ENCODE data around the gene SPIN2A.
"Not testable (repeated sequence)": the region's sequence is repeated elsewhere in the genome, so short reads cannot be mapped to it uniquely, and the experiment has no call there.

SPIN2A gene

DNA sequence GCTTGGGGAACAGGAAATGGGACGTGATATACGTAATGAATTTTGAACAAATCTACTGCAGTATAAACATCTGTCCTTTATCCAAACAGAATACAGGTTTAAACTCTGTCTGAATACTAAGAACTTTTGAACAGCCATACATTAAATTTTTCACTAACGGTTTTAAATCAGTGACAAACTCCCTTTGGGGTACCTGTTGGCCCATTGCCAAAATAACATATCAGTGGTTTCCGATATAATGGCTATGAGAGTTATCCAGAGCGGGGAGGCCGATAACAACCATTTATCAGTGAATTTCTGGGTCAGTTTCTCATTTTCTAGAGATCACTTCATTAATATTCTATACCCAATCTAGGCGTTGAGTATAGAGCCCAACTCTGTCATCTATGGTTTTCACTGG is 5.2 kb downstream of the SPIN2A start:
- no peak overlapping the region for H3K27ac Mint-ChIP-seq (ENCODE audit: low read depth)
- no peaks in the 10 kb centered on the region for H3K9me3 Mint-ChIP-seq
- no peak overlapping the region for H3K4me3 Mint-ChIP-seq
- ATAC-seq (replicated peaks; ENCODE audit: extremely low read depth, poor library complexity, severe bottlenecking) (no peak), DNase-seq (ENCODE audit: low spot score in 2 of 2) (no peak)
- no peaks in the 10 kb centered on the region for H3K36me3 Mint-ChIP-seq (ENCODE audit: insufficient read depth)
- H3K27me3 Mint-ChIP-seq, result no peaks in the 10 kb centered on the region
- no peaks in the 10 kb centered on the region for H3K4me1 Mint-ChIP-seq

DNA sequence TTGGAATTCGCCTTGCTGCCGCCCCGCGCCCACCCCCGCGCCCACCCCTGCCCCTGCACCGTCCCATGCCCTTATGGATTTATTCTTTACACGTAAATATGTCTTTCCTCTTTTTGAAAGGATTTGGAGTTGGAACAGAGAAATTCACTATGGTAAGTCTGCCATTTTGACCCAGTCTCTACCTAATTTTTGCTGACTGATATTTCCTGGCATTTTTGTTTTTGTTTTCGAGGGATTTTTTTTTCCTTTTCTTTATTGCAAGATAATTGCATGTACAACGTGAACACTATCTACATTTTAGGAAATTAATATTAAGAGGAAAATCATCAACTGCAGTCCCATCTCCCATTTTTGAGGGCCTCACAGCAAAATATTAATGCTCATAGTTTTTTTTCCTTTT is 15.4 kb downstream of the SPIN2A start:
- Mint-ChIP-seq H3K27ac (ENCODE audit: low read depth) (peak overlapping the region; percentile 93), H3K9me3 (no peaks in the 10 kb centered on the region), H3K36me3 (ENCODE audit: insufficient read depth) (peaks cover 3% of the 10 kb centered on the region), H3K4me3 (peak overlapping the region; percentile 89), H3K4me1 (peaks cover 16% of the 10 kb centered on the region), H3K27me3 (no peaks in the 10 kb centered on the region)
- no peak for ATAC-seq (replicated peaks; ENCODE audit: extremely low read depth, poor library complexity, severe bottlenecking)
- no peak for DNase-seq (ENCODE audit: low spot score in 2 of 2)

DNA sequence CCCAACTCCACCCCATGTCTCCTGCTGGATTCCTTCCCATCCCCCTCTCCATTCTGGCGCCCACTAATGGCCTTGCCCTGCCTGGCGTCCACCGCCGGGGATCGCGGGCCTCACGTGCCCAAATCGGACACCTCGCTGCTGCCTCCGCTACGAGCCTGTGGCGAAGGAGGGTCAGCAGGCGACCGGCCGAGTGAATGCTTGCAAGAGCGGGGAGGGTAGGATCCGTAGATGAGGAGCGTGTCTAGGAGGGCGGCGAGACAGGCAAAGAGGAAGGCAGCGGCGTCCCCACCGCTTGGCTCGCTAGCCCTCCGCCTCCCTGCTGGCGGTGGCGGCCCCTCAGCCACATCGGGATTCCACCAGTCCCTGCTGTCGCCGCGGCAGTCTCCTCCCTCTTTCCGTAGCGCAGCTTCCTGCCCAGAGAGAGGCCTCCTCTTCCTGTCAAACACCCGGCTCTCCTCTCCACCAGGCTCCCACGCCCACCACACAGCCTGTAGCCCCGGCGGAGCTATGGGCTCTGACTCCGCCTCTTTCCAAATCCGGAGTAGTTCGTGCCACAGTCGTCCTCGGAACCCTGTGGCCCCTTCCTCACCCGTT is 15.9 kb downstream of the SPIN2A start, which contains the start of gene SPIN2B:
TSS of gene SPIN2B (minus strand) at position 387 of the 594 bp plus-strand sequence.
- no peaks in the 10 kb centered on the region for H3K27me3 Mint-ChIP-seq
- H3K9me3 Mint-ChIP-seq, result no peaks in the 10 kb centered on the region
- peak; percentile 30 to 58 for DNase-seq (ENCODE audit: low spot score in 2 of 2)
- H3K27ac Mint-ChIP-seq (ENCODE audit: low read depth), result peak within 1 kb of the TSS; percentile 93
- H3K36me3 Mint-ChIP-seq (ENCODE audit: insufficient read depth), result peaks cover 3% of the 10 kb centered on the region
- peak within 1 kb of the TSS; percentile 89 for H3K4me3 Mint-ChIP-seq
- peak; percentile 99 for ATAC-seq (replicated peaks; ENCODE audit: extremely low read depth, poor library complexity, severe bottlenecking)
- peaks cover 16% of the 10 kb centered on the region for H3K4me1 Mint-ChIP-seq

DNA sequence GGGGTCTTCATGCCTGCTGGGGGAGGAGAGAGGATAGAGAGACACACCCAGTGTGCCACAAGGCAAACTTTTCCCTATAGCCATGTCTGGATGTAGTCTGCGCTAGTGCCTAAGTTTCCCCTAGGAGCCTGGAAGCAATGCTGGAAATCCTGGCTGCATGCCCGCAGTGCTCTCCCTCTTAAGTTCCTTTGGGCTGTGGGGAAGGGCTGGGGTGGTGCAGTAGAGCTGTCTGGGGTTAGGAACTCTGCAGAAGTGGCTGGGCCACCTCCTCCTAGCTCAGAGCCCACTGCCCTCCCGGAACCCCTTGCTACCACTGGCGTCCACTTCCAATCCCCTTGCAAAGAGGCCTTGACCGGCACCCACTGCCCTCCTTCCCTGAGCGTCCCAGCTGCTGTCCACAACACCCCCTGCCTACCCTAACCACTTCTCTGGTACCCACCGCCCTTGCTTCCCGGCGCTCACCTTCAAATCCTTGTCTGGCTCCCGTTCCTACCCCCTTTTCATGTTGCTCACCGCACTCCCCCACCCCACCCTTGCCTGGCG is 16.5 kb downstream of the SPIN2A start:
- not testable (repeated sequence) for DNase-seq (ENCODE audit: low spot score in 2 of 2); ATAC-seq (replicated peaks; ENCODE audit: extremely low read depth, poor library complexity, severe bottlenecking); H3K27me3 Mint-ChIP-seq; H3K36me3 Mint-ChIP-seq (ENCODE audit: insufficient read depth); H3K9me3 Mint-ChIP-seq
- peaks cover 16% of the 10 kb centered on the region for H3K4me1 Mint-ChIP-seq
- peak overlapping the region; percentile 93 for H3K27ac Mint-ChIP-seq (ENCODE audit: low read depth)
- H3K4me3 Mint-ChIP-seq, result peak overlapping the region; percentile 89

DNA sequence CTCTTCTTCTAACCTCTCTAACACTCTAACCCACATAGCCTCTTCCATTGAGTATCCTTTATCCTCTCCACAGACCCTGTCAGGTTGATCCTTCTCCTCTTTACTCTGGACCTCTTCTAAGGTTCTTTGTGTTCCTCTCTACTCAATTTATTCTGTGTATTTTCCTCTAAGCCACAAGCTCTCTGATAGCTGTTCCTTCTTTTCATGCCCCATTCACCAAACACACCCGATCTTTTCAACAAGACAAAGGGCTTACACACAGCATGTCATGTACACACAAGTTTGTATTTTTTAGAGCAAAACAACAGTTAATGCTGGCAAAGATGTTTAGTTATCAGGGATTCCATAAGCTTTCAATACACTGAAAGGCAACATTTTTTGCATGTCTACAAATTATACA is 17.8 kb downstream of the SPIN2A start:
- no peak overlapping the region for H3K4me3 Mint-ChIP-seq
- H3K9me3 Mint-ChIP-seq, result no peaks in the 10 kb centered on the region
- no peak for ATAC-seq (replicated peaks; ENCODE audit: extremely low read depth, poor library complexity, severe bottlenecking)
- peaks cover 7% of the 10 kb centered on the region for H3K4me1 Mint-ChIP-seq
- peaks cover 3% of the 10 kb centered on the region for H3K36me3 Mint-ChIP-seq (ENCODE audit: insufficient read depth)
- no peaks in the 10 kb centered on the region for H3K27me3 Mint-ChIP-seq
- no peak for DNase-seq (ENCODE audit: low spot score in 2 of 2)
- peak overlapping the region; percentile 45 for H3K27ac Mint-ChIP-seq (ENCODE audit: low read depth)

DNA sequence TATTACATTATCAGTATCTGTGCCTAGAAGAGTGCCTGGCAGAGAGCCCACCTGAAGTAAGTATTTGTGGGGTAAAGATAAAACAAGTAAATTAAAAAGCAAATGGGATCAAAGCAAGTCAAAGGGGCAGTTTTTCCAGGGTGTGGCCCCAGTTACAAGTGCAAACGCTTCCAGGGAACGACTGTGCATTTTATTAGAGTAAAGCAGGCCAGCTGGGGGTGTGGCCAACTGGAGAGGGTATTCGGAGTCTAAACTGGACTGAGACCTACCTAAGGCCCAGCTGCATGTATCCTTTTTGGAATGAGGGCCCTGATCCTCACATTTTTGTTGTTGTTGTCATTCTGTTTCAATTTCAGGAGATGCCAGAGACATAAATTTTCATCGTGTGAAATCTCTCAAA is 19.6 kb downstream of the SPIN2A start:
- H3K9me3 Mint-ChIP-seq; DNase-seq (ENCODE audit: low spot score in 2 of 2); H3K27me3 Mint-ChIP-seq; H3K36me3 Mint-ChIP-seq (ENCODE audit: insufficient read depth); H3K4me1 Mint-ChIP-seq; ATAC-seq (replicated peaks; ENCODE audit: extremely low read depth, poor library complexity, severe bottlenecking); H3K4me3 Mint-ChIP-seq; H3K27ac Mint-ChIP-seq (ENCODE audit: low read depth): not testable (repeated sequence)

DNA sequence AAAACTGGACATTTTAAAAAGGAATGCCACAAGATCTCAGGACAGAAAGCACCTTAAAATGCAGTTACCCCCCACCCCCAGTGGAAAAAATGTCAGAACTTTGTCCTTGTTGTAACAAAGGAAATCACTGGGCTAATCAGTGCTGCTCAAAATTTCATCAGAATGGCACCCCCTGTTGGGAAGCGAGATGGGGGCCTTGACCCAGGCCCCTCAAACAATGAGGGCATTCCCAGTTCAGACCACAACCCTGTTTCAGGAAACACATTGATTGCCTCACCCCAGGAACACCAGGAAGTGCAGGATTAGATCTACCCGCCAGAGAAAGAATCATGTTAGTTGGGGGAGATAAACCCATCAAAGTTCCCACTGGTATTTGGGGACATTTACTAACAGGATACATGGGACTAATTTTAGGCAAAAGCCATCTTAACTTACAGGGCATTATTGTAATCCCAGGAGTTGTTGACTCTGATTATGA is 32.2 kb downstream of the SPIN2A start:
- Mint-ChIP-seq H3K36me3 (ENCODE audit: insufficient read depth) (peaks cover 5% of the 10 kb centered on the region), H3K4me3 (no peak overlapping the region), H3K27ac (ENCODE audit: low read depth) (no peak overlapping the region), H3K9me3 (no peaks in the 10 kb centered on the region), H3K27me3 (no peaks in the 10 kb centered on the region), H3K4me1 (no peaks in the 10 kb centered on the region)
- DNase-seq (ENCODE audit: low spot score in 2 of 2) (no peak), ATAC-seq (replicated peaks; ENCODE audit: extremely low read depth, poor library complexity, severe bottlenecking) (no peak)

DNA sequence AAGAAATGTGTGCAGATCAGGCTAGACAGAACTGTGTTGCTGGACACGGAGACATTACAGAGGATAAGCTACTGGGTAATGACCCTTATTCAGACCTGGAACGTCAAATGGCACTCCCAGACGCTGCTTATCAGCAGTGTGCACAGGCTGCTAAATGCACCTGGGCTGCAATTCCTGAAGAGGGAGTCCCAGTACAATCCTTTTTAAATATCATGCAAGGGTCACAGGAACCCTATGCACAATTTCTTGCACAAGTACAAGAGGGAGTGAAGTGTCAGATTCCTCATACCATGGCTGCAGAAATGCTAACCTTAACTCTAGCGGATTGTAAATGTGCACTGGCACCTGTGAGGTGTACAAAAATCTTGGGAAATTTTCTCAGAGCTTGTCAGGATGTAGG is 32.8 kb downstream of the SPIN2A start:
- H3K9me3 Mint-ChIP-seq, result no peaks in the 10 kb centered on the region
- DNase-seq (ENCODE audit: low spot score in 2 of 2), result no peak
- no peak overlapping the region for H3K4me3 Mint-ChIP-seq
- no peak overlapping the region for H3K27ac Mint-ChIP-seq (ENCODE audit: low read depth)
- peaks cover 6% of the 10 kb centered on the region for H3K36me3 Mint-ChIP-seq (ENCODE audit: insufficient read depth)
- no peaks in the 10 kb centered on the region for H3K4me1 Mint-ChIP-seq
- ATAC-seq (replicated peaks; ENCODE audit: extremely low read depth, poor library complexity, severe bottlenecking), result no peak
- no peaks in the 10 kb centered on the region for H3K27me3 Mint-ChIP-seq

DNA sequence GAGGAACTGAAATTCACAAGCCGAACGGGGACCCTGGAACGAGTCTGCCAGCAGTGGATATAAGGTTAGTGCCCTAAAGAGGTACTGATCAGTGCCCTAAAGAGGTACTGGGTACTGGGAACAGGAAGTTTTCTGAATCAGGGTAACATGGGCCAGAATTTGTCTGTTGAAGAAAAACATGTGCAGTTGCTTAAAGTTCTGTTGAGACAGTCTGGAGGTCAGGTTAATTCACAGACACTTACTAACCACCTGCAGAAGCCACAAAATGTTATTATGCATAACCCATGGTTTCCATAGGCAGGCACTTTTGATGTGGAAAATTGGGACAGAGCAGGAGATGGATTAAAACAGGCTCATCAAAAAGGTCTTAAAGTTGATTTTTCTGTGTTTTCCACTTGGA is 33.7 kb downstream of the SPIN2A start:
- Mint-ChIP-seq H3K9me3 (no peaks in the 10 kb centered on the region), H3K27me3 (no peaks in the 10 kb centered on the region), H3K36me3 (ENCODE audit: insufficient read depth) (peaks cover 7% of the 10 kb centered on the region), H3K27ac (ENCODE audit: low read depth) (no peak overlapping the region), H3K4me3 (no peak overlapping the region), H3K4me1 (no peaks in the 10 kb centered on the region)
- no peak for DNase-seq (ENCODE audit: low spot score in 2 of 2)
- ATAC-seq (replicated peaks; ENCODE audit: extremely low read depth, poor library complexity, severe bottlenecking), result no peak

DNA sequence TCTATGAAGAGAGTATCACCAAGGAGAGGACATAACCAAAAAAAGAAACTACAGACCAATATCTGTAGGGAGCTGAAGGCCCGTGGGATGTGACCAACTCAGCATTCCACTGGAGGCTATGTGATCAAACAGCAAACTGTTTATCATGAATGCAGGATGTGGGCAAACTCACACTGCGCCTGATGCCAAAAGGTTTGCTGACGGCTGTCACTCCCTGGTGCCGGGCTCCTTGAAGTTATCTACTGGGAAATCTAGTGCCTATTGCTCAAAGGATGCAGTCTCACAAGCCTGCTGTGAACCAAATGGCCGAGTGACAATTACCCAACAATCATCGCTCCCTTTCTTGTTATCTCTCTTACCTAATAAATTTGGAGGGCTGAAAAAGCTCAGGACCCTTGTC is 34.3 kb downstream of the SPIN2A start:
- not testable (repeated sequence) for H3K36me3 Mint-ChIP-seq (ENCODE audit: insufficient read depth); H3K27ac Mint-ChIP-seq (ENCODE audit: low read depth); H3K27me3 Mint-ChIP-seq; ATAC-seq (replicated peaks; ENCODE audit: extremely low read depth, poor library complexity, severe bottlenecking); DNase-seq (ENCODE audit: low spot score in 2 of 2); H3K4me1 Mint-ChIP-seq; H3K9me3 Mint-ChIP-seq; H3K4me3 Mint-ChIP-seq
